Measurements from ENCODE around the gene RBFOX2.

The RBFOX2 gene

GRCh38 chr22:35930933-35931332 is 97.7 kb downstream of the RBFOX2 start:
- DNase-seq (ENCODE audit: low read depth in 2 of 2): no peak

GRCh38 chr22:35928285-35928798 is 100.3 kb downstream of the RBFOX2 start:
- no peak for DNase-seq (ENCODE audit: low read depth in 2 of 2)

- DNase-seq (ENCODE audit: low read depth in 2 of 2): no peak
Observed at GRCh38 chr22:35923026-35923425, 105.6 kb downstream of the RBFOX2 start.

DNA sequence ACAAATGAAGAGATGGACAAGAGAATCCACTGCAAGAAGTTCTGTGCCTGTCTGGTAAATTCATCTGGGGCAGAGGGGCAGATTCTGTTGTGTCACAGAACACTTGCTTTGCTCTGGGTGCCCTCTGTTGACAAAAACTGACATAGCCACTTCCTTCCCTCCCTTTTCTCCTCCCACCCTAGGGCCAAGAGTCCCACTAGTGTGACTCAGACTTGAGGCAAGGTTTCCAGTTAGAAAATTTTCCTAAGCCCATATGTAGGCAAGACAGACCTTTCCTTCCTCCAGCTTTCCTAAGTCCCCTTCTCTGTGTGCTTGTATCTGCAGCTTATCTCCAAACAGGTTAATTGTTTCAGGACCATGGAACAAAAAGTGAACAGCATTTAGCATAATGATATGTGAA is 106.8 kb downstream of the RBFOX2 start:
- DNase-seq (ENCODE audit: low read depth in 2 of 2): peak in 1 of 2 experiments; percentile 13

GRCh38 chr22:35921044-35921443 is 107.6 kb downstream of the RBFOX2 start:
- DNase-seq (ENCODE audit: low read depth in 2 of 2): no peak

DNA sequence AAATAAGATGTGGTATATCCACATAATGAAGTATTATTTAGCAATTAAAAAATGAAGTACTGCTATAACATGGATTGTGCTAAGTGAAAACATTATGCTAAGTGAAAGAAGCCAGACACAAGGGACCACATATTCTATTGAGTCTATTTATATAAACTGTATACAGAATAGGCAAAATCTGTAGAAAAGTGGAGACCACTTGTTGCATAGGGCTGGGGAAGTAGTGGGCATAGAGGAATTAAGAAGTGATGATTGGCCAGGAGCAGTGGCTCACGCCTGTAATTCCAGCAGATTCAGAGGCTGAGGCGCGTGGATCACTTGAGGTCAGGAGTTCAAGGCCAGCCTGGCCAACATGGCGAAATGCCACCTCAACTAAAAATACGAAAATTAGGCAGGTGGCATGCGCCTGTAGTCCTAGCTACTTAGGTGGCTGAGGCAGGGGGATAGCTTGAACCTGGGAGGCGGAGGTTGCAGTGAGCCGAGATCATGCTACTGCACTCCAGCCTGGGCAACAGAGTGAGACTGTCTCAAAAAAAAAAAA is 109.6 kb downstream of the RBFOX2 start:
- no peak for DNase-seq (ENCODE audit: low read depth in 2 of 2)

DNA sequence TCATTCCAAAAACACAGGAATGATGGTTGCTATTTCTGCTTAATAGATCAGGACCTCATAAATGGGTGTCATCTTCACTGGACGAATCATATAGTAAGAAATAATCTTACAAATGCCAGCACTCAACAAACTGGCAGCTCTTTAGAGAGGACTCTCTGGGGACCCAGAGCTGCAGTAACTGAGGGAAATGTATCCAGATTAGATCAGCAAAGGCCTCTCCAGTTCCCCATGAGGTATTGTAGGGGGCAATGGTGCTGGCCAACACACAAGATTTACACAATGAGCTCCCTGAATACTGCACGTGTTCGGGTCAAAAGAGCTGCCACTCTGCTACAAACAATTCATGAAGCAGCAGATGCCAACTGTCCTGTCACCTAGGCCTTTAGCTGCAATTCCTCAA is 110.2 kb downstream of the RBFOX2 start:
- DNase-seq (ENCODE audit: low read depth in 2 of 2): no peak

DNA sequence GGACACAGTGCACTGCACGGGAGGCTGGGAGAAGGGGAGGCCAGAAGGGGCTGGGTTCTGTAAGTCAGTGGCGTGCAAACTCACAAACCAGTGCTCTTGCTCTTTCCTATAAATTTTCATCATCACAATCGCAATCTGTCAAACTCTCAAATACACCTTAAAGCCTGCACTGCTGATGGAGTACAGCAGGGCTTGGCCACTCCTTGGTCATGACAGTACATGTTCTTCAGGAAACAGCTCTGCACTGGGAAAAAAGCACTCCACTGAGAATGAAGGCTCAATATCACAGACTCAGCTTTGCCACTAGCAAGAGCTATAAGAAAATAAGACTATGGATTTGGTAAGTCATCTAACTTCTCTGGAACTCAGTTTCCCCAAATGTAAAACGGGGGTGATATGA is 111.0 kb downstream of the RBFOX2 start:
- DNase-seq (ENCODE audit: low read depth in 2 of 2): no peak

- DNase-seq (ENCODE audit: low read depth in 2 of 2): no peak
Observed at GRCh38 chr22:35915477-35916013, 113.1 kb downstream of the RBFOX2 start.

GRCh38 chr22:35914665-35915476 is 113.8 kb downstream of the RBFOX2 start:
- no peak for DNase-seq (ENCODE audit: low read depth in 2 of 2)

GRCh38 chr22:35914357-35914664 is 114.3 kb downstream of the RBFOX2 start:
- DNase-seq (ENCODE audit: low read depth in 2 of 2): no peak

GRCh38 chr22:35913925-35914324 is 114.7 kb downstream of the RBFOX2 start:
- DNase-seq (ENCODE audit: low read depth in 2 of 2): no peak

GRCh38 chr22:35912658-35913057 is 116.0 kb downstream of the RBFOX2 start:
- DNase-seq (ENCODE audit: low read depth in 2 of 2): no peak

DNA sequence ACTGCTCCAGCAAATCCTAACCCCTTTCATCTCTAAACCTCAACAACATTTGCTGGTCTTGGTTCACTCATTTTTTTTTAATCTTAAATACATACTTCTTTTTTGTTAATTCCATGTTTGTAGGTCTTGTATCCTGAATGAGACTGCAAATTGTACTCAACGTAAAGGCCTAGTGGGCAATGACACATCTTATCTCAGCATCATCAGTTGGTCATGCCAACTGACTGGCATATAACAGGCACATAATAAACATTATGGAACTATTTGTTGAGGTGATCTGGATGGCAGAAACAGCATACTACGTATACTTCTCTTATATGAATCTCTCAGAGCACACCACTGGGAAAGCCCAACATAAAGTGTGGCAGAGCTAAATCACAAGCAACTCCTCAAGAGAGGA is 116.7 kb downstream of the RBFOX2 start:
- no peak for DNase-seq (ENCODE audit: low read depth in 2 of 2)

DNA sequence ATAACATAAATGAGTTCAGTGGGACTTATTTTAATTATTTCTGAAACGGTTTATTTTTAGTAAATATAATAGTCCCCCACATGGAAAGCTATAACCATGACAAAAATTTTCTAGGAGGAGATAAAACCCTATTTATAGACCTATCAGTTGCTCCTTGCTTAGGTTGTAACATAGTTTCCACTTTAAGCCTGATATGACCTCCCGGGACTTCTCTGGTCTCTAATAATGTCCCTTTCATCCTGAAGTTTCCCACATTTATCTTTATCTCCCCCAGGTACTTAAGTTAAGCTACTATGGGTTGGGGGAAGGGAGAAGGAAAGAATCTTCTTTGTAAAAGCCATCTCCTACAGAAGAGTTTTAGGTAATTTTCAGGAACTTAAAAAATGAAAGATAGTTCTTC is 117.7 kb downstream of the RBFOX2 start:
- no peak for DNase-seq (ENCODE audit: low read depth in 2 of 2)

DNA sequence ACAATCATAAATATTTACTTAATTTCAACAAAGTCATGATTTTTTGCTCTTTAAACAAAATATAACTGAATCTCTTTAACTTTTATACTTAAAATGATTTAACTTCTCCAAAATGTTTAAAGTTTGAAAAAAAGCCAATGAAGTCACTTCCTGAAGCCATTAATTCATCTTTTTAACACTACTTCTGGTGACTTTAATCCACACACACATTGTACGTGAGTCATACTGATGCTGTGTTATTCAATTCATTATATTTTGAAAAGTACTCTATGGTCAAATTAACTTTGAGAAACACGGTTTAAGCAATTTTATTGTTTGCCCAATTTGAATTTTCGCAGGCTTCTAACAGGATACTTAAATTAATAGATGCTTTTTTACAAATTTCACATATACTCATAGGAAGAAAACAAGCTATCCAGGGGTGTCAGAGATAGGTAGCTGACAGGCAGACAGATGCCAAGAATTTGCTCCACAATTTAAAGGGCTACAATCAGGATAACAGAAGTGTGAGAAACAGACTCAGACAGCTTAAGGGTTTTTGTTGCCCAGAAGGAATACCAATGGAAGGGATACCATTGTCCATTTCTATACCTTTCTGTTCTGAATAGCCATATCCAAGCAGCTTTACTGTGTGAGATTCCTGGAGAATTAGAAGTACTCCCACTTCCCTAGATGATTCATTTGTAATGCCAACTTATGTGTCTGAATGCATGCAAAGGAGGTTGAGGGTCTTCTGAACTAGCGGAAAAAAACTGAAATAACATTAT is 118.4 kb downstream of the RBFOX2 start:
- DNase-seq (ENCODE audit: low read depth in 2 of 2): no peak

DNA sequence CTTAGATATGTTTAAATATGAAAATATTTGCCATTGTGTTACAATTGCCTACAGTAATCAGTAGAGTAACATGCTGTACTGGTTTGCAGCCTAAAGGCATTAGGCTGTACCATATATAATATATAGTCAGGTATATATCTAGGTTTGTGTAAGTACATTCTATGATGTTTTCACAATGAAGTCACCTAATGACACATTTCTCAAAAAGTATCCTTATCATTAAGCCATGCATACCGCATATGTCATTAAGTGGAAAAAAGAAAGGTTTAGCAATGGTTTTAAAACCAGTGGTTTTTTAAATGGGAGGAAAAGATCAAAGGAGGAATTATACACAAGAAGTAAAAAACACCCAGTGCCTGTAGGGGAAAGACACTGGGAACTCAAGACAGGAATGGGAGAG is 122.7 kb downstream of the RBFOX2 start:
- DNase-seq (ENCODE audit: low read depth in 2 of 2): no peak

- no peak for DNase-seq (ENCODE audit: low read depth in 2 of 2)
Observed at GRCh38 chr22:35904752-35905151, 123.9 kb downstream of the RBFOX2 start.

DNA sequence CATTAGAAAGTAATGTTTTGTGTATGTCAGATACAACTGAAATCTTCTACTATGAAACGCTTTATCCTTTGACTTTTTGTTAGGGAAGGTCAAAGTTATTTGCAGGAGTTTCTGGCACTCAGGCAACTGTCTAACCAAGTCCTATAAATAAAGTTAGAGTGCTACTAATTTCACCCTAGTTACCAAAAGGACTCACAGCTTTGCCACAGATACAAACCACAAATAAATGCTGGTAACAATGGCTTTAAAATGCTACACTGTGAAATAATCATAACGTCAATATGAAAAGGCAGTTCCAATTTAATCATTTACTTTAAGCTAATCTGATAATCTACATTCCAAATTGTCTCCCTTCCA is 124.3 kb downstream of the RBFOX2 start:
- DNase-seq (ENCODE audit: low read depth in 2 of 2): no peak

DNA sequence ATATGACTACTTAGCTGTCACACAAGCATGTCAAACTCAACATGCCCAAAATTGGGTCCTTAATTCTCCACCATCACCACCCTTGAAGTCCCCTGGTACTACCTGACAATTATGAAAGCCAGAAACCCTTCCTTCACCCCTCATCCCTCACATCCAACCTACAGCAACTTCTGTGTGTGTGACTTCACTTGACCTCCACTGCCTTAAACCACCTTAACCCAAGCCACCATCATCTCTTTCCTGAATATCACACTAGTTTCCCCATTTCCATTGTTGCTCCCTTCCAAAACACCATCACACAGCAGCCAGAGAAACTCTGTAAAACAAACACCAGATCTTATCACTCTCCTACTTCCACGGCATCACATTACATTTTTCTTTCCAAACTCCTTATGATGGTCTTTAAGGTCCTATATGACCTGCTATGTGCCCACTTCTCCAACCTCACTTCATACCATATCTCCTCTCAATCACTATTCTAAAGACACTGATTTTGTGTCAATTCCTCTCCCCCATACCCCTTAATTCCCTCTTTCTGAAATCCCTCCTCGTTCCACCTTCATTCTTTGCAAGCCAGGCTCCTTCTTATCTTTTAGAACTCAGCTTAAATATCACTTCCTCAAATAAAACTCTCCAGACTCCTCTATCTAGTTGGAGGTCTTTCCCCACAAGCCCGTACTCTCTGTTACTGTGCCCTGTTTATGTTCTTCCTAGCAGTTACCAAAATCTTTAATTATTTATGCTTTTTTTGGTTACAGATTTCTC is 124.9 kb downstream of the RBFOX2 start:
- DNase-seq (ENCODE audit: low read depth in 2 of 2): no peak

DNA sequence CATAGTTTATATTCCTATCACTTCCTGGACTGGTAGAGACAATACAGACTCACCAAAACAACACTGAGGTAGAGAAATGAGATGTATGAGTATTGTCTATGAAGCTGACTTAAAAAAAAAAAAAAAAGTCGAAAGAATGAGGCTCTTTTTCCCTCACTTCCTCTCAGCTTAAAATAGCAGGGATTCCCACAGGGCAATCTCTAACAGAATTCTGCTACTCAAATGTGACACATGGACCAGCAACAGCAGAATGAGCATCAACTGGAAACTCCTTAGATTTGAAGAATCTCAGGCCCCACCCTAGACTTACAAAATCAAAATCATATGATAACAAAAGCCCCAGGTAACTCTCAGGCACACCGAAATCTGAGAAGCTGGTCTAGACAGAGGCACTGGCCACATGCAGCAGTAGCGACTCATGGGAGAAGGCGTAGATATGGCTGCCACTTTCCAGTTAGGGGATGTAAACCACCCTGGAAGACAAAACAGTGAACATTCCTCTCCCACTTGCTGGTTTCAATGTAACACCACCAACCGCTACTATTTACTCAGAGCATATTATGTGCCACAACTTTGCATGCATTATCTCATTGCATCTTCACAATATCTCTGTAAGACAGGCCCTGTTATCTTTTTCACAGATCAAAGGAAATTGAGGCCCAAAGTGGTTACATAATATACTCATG is 128.0 kb downstream of the RBFOX2 start:
- DNase-seq (ENCODE audit: low read depth in 2 of 2): no peak
